ENCODE data around the gene TRIM54. TPM values are rescaled to one million over a fixed set of nuclear protein-coding genes. Genes with fewer than 3 reads are reported as not detected.

Gene TRIM54
- total and polyA plus RNA-seq, 2 of the 8 experiments (the other 6 are each of a cell fraction or from before 2014, with no cell fraction given), result 3.9 to 5.8 TPM

DNA sequence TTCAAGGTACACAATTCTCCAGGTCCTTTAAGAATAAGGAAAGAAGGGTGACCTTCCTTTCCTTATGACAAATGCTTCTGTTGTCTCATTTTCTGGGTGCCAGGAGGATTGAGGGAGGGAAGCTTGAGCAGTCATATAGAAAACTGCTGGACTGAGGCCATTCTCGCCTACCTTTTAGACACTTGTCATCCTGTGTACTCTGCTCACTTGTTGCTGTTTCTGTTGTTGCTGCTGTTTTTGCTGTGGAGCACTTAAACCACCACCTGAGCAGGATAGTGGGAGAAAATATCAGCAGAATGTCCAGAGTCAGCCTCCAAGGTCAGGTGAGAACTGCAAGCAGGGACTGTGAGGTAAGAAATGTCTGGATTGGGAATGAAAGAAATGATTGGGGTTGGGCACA is 4.2 kb upstream of the TRIM54 start:
- Histone ChIP-seq H3K4ac (replicated peaks; ENCODE audit: insufficient read length, low read depth, low read length) (no peak overlapping the region), H2AK5ac (ENCODE audit: low read depth, low read length) (no peak overlapping the region), H2BK20ac (ENCODE audit: low read length) (no peak overlapping the region), H4K5ac (ENCODE audit: insufficient read length, low read depth, low read length) (no peak overlapping the region), H3K27me3 (replicated peaks in 1 of 4; ENCODE audit: control insufficient read depth in 3 of 4, extremely low read depth in 1 of 4, insufficient read depth in 3 of 4, low read length in 3 of 4) (peaks cover 0 to 4% (median 0%) of the 10 kb centered on the region in 4 experiments; a peak in 1 of 7 replicates), H3K4me2 (ENCODE audit: insufficient read depth in 1 of 2, low read depth in 2 of 2, low read length in 2 of 2) (no peak overlapping the region), H2BK12ac (ENCODE audit: low read depth, low read length) (no peak overlapping the region), H2BK120ac (replicated peaks; ENCODE audit: low read depth, low read length) (no peak overlapping the region), H3K79me2 (ENCODE audit: control insufficient read depth in 1 of 2, insufficient read depth in 2 of 2, low read length in 2 of 2) (no peaks in the 10 kb centered on the region), H3K23ac (ENCODE audit: insufficient read length) (no peak overlapping the region), H3K79me1 (ENCODE audit: low read depth, low read length) (no peaks in the 10 kb centered on the region), H3K18ac (ENCODE audit: extremely low read depth, low read length) (no peak overlapping the region), H4K20me1 (replicated peaks in 1 of 2; ENCODE audit: control insufficient read depth in 1 of 2, insufficient read depth in 2 of 2, low read length in 2 of 2) (no peaks in the 10 kb centered on the region), H3K14ac (ENCODE audit: insufficient read length) (no peak overlapping the region), H3K4me1 (replicated peaks in 1 of 4; ENCODE audit: control insufficient read depth in 3 of 4, insufficient read depth in 4 of 4, low read length in 3 of 4) (peaks cover 4 to 16% (median 13%) of the 10 kb centered on the region in 4 experiments), H3K9ac (replicated peaks in 1 of 4; ENCODE audit: extremely low read depth in 1 of 4, low read depth in 3 of 4, low read length in 3 of 4) (peak overlapping the region in 1 of 4 experiments; percentile 6; a peak in 1 of 7 replicates), H2AFZ (ENCODE audit: low read length) (no peak overlapping the region), H4K8ac (ENCODE audit: extremely low read depth, insufficient read depth, low read length) (no peak overlapping the region), H3K36me3 (ENCODE audit: control insufficient read depth in 2 of 4, insufficient read depth in 4 of 4, low read length in 3 of 4) (no peaks in the 10 kb centered on the region), H3K56ac (replicated peaks; ENCODE audit: insufficient read length, low read depth, low read length) (no peak overlapping the region), H2BK15ac (ENCODE audit: low read length) (0 out of 2 replicates have a peak overlapping the region, but pooled peaks have one; percentile 22), H3K4me3 (ENCODE audit: extremely low read depth in 1 of 4, insufficient read depth in 2 of 4, low read depth in 3 of 4, low read length in 4 of 4) (no peak overlapping the region), H3K27ac (ENCODE audit: low read depth, low read length) (no peak overlapping the region), H4K91ac (replicated peaks; ENCODE audit: insufficient read length, low read length) (no peak overlapping the region), H3K23me2 (ENCODE audit: low read depth, low read length) (peaks cover 3% of the 10 kb centered on the region), H2BK5ac (ENCODE audit: low read depth, low read length) (no peak overlapping the region), H3K9me3 (ENCODE audit: insufficient read depth in 2 of 2, low read depth in 1 of 2, low read length in 1 of 2) (no peaks in the 10 kb centered on the region)
- DNase-seq (ENCODE audit: low read depth in 1 of 2, low spot score in 2 of 2) (no peak), FAIRE-seq (no peak)
- WGBS, 2 experiments (ENCODE audit: extremely low coverage in 1 of 2, insufficient coverage in 1 of 2, insufficient read length in 1 of 2, insufficient replicate concordance in 2 of 2, low coverage in 1 of 2, low lambda C conversion rate in 2 of 2, missing lambda C conversion rate in 1 of 2), result 73% methylated on average over 1 of the region's 1 CpG; no CpG with 5 or more reads in 1 of the 2 experiments
- CTCF ChIA-PET (ENCODE audit: partially characterized antibody), result interaction anchor here (2.5 to 20.2 kb wide), 8 partner anchors 10 to 181 kb away, joined by 12 to 413 read pairs (median 88); partner anchors contain the start of gene SLC30A3
- POLR2A ChIA-PET (ENCODE audit: partially characterized antibody), result interaction anchor here (9.3 to 11.9 kb wide), 2 partner anchors 13 to 30 kb away, joined by 63 to 149 read pairs; partner anchors contain the start of gene SLC30A3
- TF ChIP-seq HDAC2 (IDR thresholded peaks at IDR 0.05; ENCODE audit: borderline replicate concordance in 1 of 2, low read depth in 2 of 2, low read length in 2 of 2), result no peak
- no peak for TF ChIP-seq JUND (IDR thresholded peaks at IDR 0.05; ENCODE audit: low read length)
- TF ChIP-seq, protein P1, sequence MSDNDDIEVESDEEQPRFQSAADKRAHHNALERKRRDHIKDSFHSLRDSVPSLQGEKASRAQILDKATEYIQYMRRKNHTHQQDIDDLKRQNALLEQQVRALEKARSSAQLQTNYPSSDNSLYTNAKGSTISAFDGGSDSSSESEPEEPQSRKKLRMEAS (IDR thresholded peaks at IDR 0.05), result no peak
- TF ChIP-seq SP4 (IDR thresholded peaks at IDR 0.05; ENCODE audit: low read length), result no peak
- TF ChIP-seq SUZ12 (IDR thresholded peaks at IDR 0.05; ENCODE audit: low read length), result no peak
- TF ChIP-seq TEAD4 (IDR thresholded peaks at IDR 0.05; ENCODE audit: low read depth, low read length), result no peak
- no peak for TF ChIP-seq MAFK (IDR thresholded peaks at IDR 0.05; ENCODE audit: low read depth, low read length)
- no peak for TF ChIP-seq CREB1 (IDR thresholded peaks at IDR 0.05)
- TF ChIP-seq FOSL1 (IDR thresholded peaks at IDR 0.05; ENCODE audit: insufficient read depth, low read depth, low read length), result no peak
- no peak for TF ChIP-seq RXRA (IDR thresholded peaks at IDR 0.05; ENCODE audit: insufficient read depth, low read depth, low read length)
- TF ChIP-seq ZNF274 (IDR thresholded peaks at IDR 0.05; ENCODE audit: borderline replicate concordance, extremely low read depth, low read length), result no peak
- TF ChIP-seq BRCA1 (IDR thresholded peaks at IDR 0.05; ENCODE audit: low read depth, low read length), result no peak
- no peak for TF ChIP-seq CBX8 (IDR thresholded peaks at IDR 0.05; ENCODE audit: borderline replicate concordance, low read depth, low read length)
- no peak for TF ChIP-seq RAD21 (IDR thresholded peaks at IDR 0.05 in 1 of 2, conservative IDR thresholded peaks at IDR 0.05 in 1 of 2; ENCODE audit: low read depth in 2 of 2, low read length in 2 of 2)

Data from H1 (cell line).